GM19452 (cell line): Measurements from ENCODE around the gene BABAM2.
"Not testable (repeated sequence)": the region's sequence is repeated elsewhere in the genome, so short reads cannot be mapped to it uniquely, and the experiment has no call there.

Source experiments
- ATAC-seq: cut with Tn5 transposase; IDR thresholded peaks from one replicate; pipeline ENCODE4 v1.9.1; 2021; ENCODE audit not compliant: unreplicated experiment

BABAM2 gene

GRCh38 chr2:28322456-28322855 is 431.9 kb downstream of the BABAM2 start:
- ATAC-seq, result no peak

DNA sequence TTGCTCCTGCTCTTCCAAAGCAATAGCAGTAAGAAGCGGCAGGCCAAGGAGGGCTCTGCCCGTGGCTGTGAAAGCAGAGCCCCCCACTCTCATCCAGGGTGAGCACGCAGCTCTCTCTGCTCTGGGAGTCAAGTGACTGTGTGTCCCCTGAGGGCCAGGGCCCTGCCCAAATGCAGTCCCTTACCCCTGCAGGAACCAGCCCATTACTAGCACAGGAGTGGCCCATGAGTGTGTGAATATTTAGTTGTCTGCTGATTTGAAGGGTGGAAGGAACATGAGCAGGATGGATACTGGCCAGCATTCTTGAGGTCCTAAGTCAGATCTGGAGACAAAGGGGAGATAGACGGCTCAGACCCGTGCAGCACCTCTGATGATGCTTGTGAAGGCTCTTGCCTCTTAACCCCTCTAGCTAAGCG is 432.5 kb downstream of the BABAM2 start:
- no peak for ATAC-seq

- ATAC-seq, result no peak
Measured at GRCh38 chr2:28325173-28325566, 434.6 kb downstream of the BABAM2 start.

DNA sequence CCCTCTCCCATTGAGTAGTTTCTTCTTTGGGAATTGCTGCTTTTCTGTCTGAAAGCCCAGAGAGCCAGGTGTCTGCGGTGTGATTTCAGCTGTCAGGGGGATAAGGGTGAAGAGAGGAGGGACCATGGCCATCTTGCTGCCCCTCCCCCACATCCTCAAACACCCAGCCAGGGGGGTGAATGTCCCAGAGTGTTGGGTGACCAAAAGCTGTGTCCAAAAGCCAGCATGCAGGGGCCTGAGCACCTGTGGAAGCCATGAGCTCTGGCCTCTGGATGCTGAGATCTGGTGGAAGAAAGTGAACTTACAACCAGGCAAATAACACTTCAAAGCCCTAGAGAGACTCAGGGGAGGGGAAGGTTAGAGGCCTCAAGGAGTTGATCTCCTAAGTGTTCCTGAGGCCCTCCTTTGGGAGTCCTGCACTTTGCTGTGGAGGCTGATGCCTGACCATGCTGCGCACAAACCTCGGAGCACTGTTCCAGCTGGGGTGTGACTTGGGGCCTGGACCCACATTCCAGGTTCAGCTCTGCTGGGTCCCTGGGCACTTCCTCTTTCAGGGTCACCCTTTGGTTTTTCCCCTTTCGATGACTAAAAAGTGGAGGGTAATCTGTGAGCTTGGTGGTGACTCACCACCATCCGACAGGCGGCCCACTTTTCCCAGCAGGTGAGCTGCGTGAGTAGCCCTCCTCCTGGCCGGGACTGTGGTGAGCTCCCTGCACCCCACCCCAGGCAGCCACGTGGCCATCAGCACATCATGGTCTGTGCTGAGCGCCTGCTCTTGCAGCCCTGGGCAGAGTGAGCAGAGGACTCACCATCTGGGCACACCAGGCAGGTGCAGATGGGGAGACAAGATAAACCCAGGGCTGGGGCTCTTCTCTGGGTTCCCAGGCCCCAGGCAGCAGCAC is 435.3 kb downstream of the BABAM2 start:
- no peak for ATAC-seq

DNA sequence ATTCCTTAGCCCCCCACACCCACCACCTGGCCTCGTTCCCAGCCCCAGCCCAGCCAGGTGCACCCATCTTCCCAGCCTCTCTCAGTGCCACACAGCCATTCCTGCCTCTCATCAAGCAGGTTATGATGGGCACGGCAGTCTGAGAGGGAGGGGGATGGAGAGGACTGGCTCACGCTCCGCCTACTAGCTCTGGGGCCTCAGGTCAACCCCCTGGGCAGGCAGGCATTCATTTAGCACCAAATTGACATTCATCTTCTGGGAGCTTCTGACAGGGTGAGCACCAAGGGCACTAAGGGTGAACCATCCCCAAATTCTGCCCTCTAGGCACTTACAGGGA is 435.9 kb downstream of the BABAM2 start:
- no peak for ATAC-seq

GRCh38 chr2:28326881-28327505 is 436.5 kb downstream of the BABAM2 start:
- ATAC-seq, result no peak

GRCh38 chr2:28327581-28327955 is 437.0 kb downstream of the BABAM2 start:
- ATAC-seq, result no peak

DNA sequence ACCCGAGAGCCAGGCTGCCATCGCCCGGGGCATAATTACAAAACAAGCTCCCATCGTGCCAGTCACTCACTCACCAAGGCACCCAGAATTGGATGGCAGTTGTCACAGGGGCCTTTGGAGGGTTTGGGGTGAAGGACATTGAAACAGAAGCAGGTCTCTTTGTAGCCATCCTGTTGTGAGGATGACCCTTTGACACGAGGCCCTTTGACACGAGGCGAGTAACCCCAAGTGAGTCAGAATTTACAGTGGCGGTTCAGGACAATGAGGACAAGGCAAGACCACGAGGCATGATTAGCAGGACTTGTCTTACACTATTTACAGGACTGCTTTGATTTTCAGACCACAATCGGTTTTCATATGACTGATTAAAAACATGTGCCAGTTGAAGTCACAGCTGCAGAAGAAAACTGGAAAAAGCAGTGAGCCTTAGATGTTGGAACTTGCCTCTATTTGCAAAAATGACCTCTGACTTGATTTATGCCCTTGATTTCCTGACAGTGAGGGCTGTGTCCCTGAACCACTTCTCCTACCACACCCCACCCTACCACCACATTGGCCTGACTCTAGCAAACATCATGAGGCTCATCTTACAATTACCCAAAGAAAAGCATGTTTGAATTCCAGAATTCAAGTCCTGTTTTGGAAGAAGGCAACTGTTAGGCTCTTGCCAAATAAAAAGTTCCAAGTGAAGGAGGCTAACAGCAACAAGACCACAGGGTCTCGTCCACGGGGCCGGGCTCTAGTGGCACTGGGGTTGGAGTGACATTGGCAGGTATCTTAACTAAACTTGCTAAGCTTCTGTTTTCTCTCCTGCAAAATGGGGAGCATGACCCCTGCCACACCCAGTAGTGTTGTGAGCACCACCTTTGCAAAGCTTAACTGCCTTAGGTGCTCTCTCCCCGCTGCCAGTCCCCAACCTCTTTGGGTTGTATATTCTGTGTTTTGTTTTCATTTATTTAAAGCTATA is 437.7 kb downstream of the BABAM2 start:
- no peak for ATAC-seq

GRCh38 chr2:28329184-28329583 is 438.7 kb downstream of the BABAM2 start:
- ATAC-seq, result no peak

GRCh38 chr2:28330722-28331121 is 440.2 kb downstream of the BABAM2 start:
- not testable (repeated sequence) for ATAC-seq

DNA sequence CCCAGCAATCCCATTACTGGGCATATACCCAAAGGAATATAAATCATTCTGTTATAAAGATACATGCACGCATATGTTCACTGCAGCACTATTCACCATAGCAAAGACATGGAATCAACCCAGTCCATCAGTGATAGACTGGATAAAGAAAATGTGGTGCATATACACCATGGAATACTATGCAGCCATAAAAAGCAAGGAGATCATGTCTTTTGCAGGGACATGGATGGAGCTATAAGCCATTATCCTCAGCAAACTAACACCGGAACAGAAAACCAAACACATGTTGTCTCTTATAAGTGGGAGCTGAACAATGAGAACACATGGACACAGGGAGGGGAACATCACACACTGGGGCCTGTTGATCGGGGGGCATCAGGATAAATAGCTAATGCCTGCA is 441.3 kb downstream of the BABAM2 start:
- ATAC-seq, result not testable (repeated sequence)

- ATAC-seq, result no peak
Measured at GRCh38 chr2:28332696-28333095, 442.2 kb downstream of the BABAM2 start.

GRCh38 chr2:28333606-28334526 is 443.3 kb downstream of the BABAM2 start:
- ATAC-seq, result no peak

GRCh38 chr2:28334527-28334894 is 444.0 kb downstream of the BABAM2 start:
- ATAC-seq, result no peak

GRCh38 chr2:28335265-28335664 is 444.7 kb downstream of the BABAM2 start:
- not testable (repeated sequence) for ATAC-seq

DNA sequence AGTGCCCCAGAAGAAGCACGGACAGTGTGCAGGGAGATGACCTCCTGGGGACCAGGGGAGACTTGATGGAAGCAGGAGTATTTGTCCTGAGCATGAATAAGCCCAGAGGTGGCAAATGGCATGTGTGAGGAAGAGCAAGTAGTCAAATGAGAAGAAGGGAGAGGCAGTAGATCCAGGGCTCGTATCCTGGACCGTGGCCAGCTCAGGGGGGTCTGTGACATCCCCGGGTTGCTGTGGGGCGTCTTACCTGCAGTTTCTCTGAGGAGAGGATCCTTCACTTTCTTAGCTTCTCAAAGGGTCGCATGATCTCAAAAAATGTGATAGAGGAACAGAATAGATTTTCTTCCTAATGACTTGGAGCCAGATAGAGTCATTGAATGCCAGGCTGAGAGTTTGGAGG is 445.1 kb downstream of the BABAM2 start:
- ATAC-seq, result no peak

GRCh38 chr2:28336264-28336980 is 445.9 kb downstream of the BABAM2 start:
- no peak for ATAC-seq

DNA sequence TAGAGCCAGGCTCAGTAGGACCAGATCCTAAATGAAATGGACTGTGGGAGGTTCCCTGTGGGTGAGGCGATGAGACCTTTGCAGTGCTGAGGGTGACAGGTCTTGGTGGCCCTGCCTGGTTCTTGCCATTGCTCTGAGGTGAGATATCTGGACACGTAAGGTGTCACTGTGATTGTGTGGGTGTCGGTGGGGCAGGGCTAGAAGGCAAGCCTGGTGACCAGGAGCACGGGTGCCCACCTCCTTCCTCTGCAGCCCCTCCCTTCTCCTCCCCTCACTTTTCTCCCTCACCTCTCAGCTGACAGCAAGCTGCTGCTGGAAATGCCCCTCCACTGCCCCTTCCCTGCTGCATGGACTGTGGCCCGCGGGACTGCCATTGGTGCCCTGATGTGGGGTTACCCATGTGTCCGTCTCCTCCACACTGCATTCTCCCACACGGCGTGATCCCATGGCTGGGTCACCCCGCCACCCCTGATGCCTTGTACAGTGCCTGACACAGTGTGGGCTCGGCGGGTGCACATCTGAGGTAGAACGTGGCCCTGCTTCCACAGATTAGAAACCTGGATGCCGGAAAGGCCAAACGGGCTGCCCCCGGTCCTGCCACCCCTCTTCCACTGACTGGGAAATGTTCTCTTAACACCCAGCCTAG is 446.6 kb downstream of the BABAM2 start:
- no peak for ATAC-seq
